Measurements from ENCODE around the gene APOA1. TPM values are rescaled to one million over a fixed set of nuclear protein-coding genes. Genes with fewer than 3 reads are reported as not detected.

The APOA1 gene
- total RNA-seq, 1 experiment from 2014 or later, result not detected

- Histone ChIP-seq H3K27ac (no peak overlapping the region; the same call in 1 of the 2 replicates), H3K27me3 (no peaks in the 10 kb centered on the region), H3K4me1 (peaks cover 8% of the 10 kb centered on the region; the same call in 1 of the 2 replicates), H3K4me3 (peak overlapping the region; percentile 91), H3K9me3 (replicated peaks) (no peaks in the 10 kb centered on the region), H3K36me3 (peaks cover 22% of the 10 kb centered on the region)
- DNase-seq, result peak in 1 of 2 experiments; percentile 20
Measured at GRCh38 chr11:116786966-116787365, 50.5 kb downstream of the APOA1 start.

GRCh38 chr11:116786326-116786725 lies 51.1 kb downstream of the APOA1 start:
- no peak overlapping the region for H3K27ac ChIP-seq
- peaks cover 8% of the 10 kb centered on the region; the same call in 1 of the 2 replicates for H3K4me1 ChIP-seq
- H3K9me3 ChIP-seq (replicated peaks), result no peaks in the 10 kb centered on the region
- H3K36me3 ChIP-seq, result peaks cover 24% of the 10 kb centered on the region
- H3K4me3 ChIP-seq, result no peak overlapping the region
- no peak for DNase-seq
- H3K27me3 ChIP-seq, result no peaks in the 10 kb centered on the region

Other genes starting within 250 kb of the APOA1 start
- gene BUD13, start 64.6 kb downstream of the APOA1 start, total RNA-seq (2014; rRNA removed; shearing (Covaris generic)), result 21.6 and 21.7 TPM in 2 replicates
- gene ZPR1, start 49.6 kb downstream of the APOA1 start, total RNA-seq (2014; rRNA removed; shearing (Covaris generic)), result 33.3 and 42.3 TPM in 2 replicates
- not detected in 2 replicates for gene APOA5, start 45.7 kb downstream of the APOA1 start, total RNA-seq (2014; rRNA removed; shearing (Covaris generic))
- gene APOA4, start 14.3 kb downstream of the APOA1 start, total RNA-seq (2014; rRNA removed; shearing (Covaris generic)), result not detected in 2 replicates
- not detected in 2 replicates for gene APOC3, start 7.7 kb downstream of the APOA1 start, total RNA-seq (2014; rRNA removed; shearing (Covaris generic))